ENCODE measurements around the gene LRRD1. TPM values are rescaled to one million over a fixed set of nuclear protein-coding genes. Genes with fewer than 3 reads are reported as not detected.

The LRRD1 gene
- total RNA-seq, 1 experiment from 2014 or later, result not detected

- H4K8ac ChIP-seq (replicated peaks; ENCODE audit: insufficient read length, low read depth, low read length), result no peak overlapping the region
- no peaks in the 10 kb centered on the region for H3K79me1 ChIP-seq (ENCODE audit: insufficient read depth, low read depth, low read length, poor library complexity, severe bottlenecking)
- no peak overlapping the region for H2BK5ac ChIP-seq (ENCODE audit: insufficient read length, low read length)
- no peak overlapping the region for H2AFZ ChIP-seq (ENCODE audit: low read length)
- H3K4me1 Mint-ChIP-seq, result no peaks in the 10 kb centered on the region
- no peak overlapping the region for H3K56ac ChIP-seq (ENCODE audit: insufficient read length, low read depth, low read length)
- H3K4ac ChIP-seq (ENCODE audit: low read depth, low read length), result no peak overlapping the region
- no peak overlapping the region for H2BK12ac ChIP-seq (ENCODE audit: insufficient read length, low read depth, low read length)
- H3K9me3 ChIP-seq (ENCODE audit: control insufficient read depth, low read depth, low read length), result no peaks in the 10 kb centered on the region
- H3K27me3 ChIP-seq (ENCODE audit: insufficient read depth, low read length), result no peaks in the 10 kb centered on the region
- no peaks in the 10 kb centered on the region for H3K23me2 ChIP-seq (ENCODE audit: insufficient read length, low read depth, low read length, poor library complexity, severe bottlenecking)
- TF ChIP-seq, protein P1, sequence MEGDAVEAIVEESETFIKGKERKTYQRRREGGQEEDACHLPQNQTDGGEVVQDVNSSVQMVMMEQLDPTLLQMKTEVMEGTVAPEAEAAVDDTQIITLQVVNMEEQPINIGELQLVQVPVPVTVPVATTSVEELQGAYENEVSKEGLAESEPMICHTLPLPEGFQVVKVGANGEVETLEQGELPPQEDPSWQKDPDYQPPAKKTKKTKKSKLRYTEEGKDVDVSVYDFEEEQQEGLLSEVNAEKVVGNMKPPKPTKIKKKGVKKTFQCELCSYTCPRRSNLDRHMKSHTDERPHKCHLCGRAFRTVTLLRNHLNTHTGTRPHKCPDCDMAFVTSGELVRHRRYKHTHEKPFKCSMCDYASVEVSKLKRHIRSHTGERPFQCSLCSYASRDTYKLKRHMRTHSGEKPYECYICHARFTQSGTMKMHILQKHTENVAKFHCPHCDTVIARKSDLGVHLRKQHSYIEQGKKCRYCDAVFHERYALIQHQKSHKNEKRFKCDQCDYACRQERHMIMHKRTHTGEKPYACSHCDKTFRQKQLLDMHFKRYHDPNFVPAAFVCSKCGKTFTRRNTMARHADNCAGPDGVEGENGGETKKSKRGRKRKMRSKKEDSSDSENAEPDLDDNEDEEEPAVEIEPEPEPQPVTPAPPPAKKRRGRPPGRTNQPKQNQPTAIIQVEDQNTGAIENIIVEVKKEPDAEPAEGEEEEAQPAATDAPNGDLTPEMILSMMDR (conservative IDR thresholded peaks at IDR 0.05), result no peak
- H3K4me1 ChIP-seq (ENCODE audit: insufficient read depth, low read length), result no peaks in the 10 kb centered on the region
- no peaks in the 10 kb centered on the region for H4K20me1 ChIP-seq (ENCODE audit: control insufficient read depth, insufficient read depth, insufficient read length)
- no peak overlapping the region for H2BK120ac ChIP-seq (ENCODE audit: low read depth, low read length, poor library complexity, severe bottlenecking)
- no peak overlapping the region for H3K14ac ChIP-seq (ENCODE audit: insufficient read depth, low read length)
- no peaks in the 10 kb centered on the region for H3K27me3 Mint-ChIP-seq (ENCODE audit: low read depth)
- no peak overlapping the region for H2AK5ac ChIP-seq (ENCODE audit: insufficient read length, low read length)
- no peak overlapping the region for H3K9ac ChIP-seq (ENCODE audit: extremely low read depth, insufficient read length, low read length)
- no peak overlapping the region for H3K27ac Mint-ChIP-seq
- no peak overlapping the region for H3K23ac ChIP-seq (ENCODE audit: insufficient read length, low read depth, low read length)
- no peak overlapping the region for H3K18ac ChIP-seq (ENCODE audit: insufficient read length, low read depth, low read length)
- H3K36me3 Mint-ChIP-seq (ENCODE audit: insufficient read depth in 1 of 3, low read depth in 3 of 3), result peaks cover 37 to 65% (median 57%) of the 10 kb centered on the region in 3 experiments; a peak in 6 of 7 replicates
- WGBS (ENCODE audit: extremely low coverage, insufficient read length, low lambda C conversion rate), result no CpG with 5 or more reads among the region's 2 CpGs
- H4K5ac ChIP-seq (ENCODE audit: insufficient read length, low read depth, low read length), result no peak overlapping the region
- H4K91ac ChIP-seq (ENCODE audit: insufficient read length, low read depth, low read length), result no peak overlapping the region
- H3K27ac ChIP-seq (ENCODE audit: insufficient read length, low read depth, low read length), result no peak overlapping the region
- no peaks in the 10 kb centered on the region for H3K79me2 ChIP-seq (ENCODE audit: insufficient read depth, low read length)
- no peak overlapping the region for H3T11ph ChIP-seq (ENCODE audit: low read length)
- H2BK20ac ChIP-seq (ENCODE audit: low read depth, low read length, poor library complexity, severe bottlenecking), result no peak overlapping the region
- peaks cover 0 to 3% of the 10 kb centered on the region in 2 experiments; a peak in 1 of 5 replicates for H3K9me3 Mint-ChIP-seq
- H2BK15ac ChIP-seq (ENCODE audit: low read depth, low read length), result no peak overlapping the region
- no peak overlapping the region for H3K4me2 ChIP-seq (ENCODE audit: insufficient read depth, insufficient read length, low read length)
- H3K4me3 Mint-ChIP-seq, result no peak overlapping the region
- no peak for DNase-seq
These were observed 49.2 kb upstream of the LRRD1 start for GRCh38 chr7:92228100-92228499.

Data from H9 (cell line).